Caki2 (cell line): ENCODE measurements around the gene THADA. TPM values are rescaled to one million over a fixed set of nuclear protein-coding genes. Genes with fewer than 3 reads are reported as not detected.
"Not testable (repeated sequence)": the region's sequence is repeated elsewhere in the genome, so short reads cannot be mapped to it uniquely, and the experiment has no call there.

Experiments
- DNase-seq: peaks from one replicate; pipeline ENCODE4 v3.0.0-alpha.2; 2015; ENCODE audit warnings: low read depth
- in situ Hi-C: cut with HindIII; loops from 2 replicates; pipeline ENCODE4 v1.10.0; 2016; ENCODE audit warnings: low sequenced_read_pairs, low pct_unique_long_range_greater_than_20kb, mixed read lengths
- total RNA-seq: library from RNA; depleted of rRNA; stranded (reverse); fragments of >200 nt; shearing (Covaris generic); gene quantifications from 2 replicates; pipeline ENCODE4 v1.2.3, GENCODE V29; 2014; ENCODE audit warnings: low replicate concordance

The THADA gene
- total RNA-seq, 1 experiment from 2014 or later: 30.0 TPM

GRCh38 chr2:43312755-43313641, 282.8 kb downstream of the THADA start:
- in situ Hi-C loops: no loop called here
- DNase-seq: peak; percentile 93

DNA sequence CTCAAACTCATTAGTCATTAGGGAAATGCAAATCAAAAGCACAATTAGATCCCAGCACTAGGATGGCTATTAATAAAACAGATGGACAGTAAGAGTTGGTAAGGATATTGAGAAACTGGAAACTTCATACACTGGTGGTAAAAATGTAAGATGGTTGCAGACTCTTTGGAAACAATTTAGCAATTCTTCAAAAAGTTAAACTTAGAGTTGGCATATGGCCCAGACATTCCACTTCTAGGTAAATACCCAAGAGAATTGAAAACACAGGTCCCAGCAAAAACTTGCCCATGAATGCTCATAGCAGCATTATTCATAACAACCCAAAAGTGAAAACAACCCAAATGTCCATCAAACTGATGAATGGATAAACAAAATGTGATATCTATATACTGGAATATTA, 284.6 kb downstream of the THADA start:
- in situ Hi-C loops: no loop called here
- peak; percentile 29 for DNase-seq

GRCh38 chr2:43309935-43310334, 285.9 kb downstream of the THADA start:
- in situ Hi-C loops: no loop called here
- no peak for DNase-seq

DNA sequence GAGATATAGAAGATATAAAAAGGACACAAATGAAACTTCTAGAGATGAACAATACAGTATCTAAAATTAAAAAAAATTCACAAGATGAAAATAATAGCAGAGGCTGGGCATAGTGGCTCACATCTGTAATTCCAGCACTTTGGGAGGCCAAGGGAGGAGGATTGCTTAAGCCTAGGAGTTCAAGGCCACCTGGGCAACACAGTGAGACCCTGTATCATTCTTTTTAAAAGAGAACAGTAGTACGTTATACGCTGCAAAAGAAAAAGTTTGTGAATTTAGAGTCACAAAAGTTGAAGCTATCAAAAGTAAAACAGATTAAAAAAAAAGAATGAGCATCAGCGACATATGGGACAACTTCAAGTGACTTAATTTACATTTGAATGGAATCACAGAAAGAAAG, 287.9 kb downstream of the THADA start:
- in situ Hi-C loops: no loop called here
- DNase-seq: no peak

- in situ Hi-C loops: no loop called here
- DNase-seq: no peak
These were observed 288.8 kb downstream of the THADA start for GRCh38 chr2:43307046-43307445.

DNA sequence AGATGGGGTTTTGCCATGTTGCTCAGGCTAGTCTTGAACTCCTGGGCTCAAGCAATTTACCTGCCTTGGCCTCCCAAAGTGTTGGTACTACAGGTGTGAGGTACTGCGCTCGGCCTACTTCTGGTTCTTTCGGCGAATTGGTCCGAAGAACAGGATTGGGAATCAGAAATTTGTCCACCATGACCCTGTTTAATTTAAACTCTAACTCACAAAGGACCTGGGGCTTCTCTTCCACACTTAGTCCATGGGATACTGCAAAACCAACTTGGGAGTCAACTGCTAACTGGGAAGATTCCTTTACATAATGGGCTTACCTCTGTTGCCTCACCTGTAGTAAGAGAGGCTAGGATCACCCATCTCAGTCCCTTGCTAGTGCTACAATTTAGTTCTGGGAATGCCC, 289.6 kb downstream of the THADA start:
- in situ Hi-C loops: no loop called here
- DNase-seq: no peak

GRCh38 chr2:43305517-43305916, 290.3 kb downstream of the THADA start:
- in situ Hi-C loops: no loop called here
- no peak for DNase-seq

GRCh38 chr2:43305012-43305411, 290.8 kb downstream of the THADA start:
- in situ Hi-C loops: no loop called here
- no peak for DNase-seq

- no peak for DNase-seq
- in situ Hi-C loops: no loop called here
These were observed 291.9 kb downstream of the THADA start for GRCh38 chr2:43303889-43304288.

- in situ Hi-C loops: no loop called here
- no peak for DNase-seq
These were observed 292.8 kb downstream of the THADA start for GRCh38 chr2:43302961-43303494.

DNA sequence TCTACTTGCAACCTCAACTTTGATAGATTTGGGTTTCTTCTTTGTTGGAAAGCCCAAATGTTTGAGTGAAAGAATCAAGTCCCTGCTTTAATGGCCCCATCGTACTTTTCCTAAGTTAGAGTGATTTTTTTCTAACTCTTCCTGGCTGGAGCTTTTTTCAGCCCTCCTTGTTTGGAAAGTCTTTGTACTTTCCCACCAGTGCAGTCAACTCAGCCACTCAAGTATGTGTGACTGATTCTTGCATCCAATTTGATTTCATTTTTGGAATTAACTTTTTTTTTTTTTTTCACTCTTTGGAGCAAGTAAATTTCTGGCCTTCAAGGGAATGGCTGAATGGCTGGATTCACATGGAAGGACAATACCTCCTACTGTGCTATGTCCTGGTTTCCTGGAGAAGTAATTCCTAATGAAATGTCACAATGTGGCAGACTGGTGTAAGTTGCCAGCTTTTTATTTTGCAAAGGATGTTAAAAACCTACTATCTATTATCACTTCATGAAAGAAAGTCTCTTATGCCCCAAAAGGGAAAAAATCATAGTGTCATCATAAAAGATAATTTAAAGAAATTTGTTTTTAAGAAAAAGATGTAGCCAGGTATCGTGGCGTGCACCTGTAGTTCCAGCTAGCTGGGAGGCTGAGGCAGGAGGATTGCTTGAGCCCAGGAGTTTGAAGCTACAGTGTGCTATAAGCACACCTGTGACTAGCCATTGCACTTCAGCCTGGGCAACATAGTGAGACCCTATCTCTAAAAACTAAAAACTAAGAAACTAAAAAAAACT, 293.5 kb downstream of the THADA start:
- in situ Hi-C loops: no loop called here
- no peak for DNase-seq

- no peak for DNase-seq
- in situ Hi-C loops: no loop called here
These were observed 294.9 kb downstream of the THADA start for GRCh38 chr2:43300781-43301583.

- no peak for DNase-seq
- in situ Hi-C loops: no loop called here
These were observed 295.6 kb downstream of the THADA start for GRCh38 chr2:43300222-43300621.

DNA sequence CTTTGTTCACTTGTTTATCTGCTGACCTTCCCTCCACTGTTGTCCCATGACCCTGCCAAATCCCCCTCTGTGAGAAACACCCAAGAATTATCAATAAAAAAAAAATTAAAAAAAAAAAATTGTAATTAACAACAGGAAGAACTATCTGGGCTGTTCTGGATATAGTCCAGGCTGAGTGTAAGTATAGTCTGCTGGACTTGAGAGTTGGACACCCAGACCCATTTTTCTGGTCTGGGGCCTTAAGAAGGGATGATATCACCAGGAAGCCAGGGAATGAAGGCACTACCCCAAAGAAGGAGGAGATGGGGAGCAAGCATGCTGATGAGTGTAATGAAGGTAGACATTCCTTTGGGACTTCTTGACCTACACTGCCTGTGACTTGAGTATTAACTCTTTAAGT, 297.3 kb downstream of the THADA start:
- in situ Hi-C loops: no loop called here
- no peak for DNase-seq

DNA sequence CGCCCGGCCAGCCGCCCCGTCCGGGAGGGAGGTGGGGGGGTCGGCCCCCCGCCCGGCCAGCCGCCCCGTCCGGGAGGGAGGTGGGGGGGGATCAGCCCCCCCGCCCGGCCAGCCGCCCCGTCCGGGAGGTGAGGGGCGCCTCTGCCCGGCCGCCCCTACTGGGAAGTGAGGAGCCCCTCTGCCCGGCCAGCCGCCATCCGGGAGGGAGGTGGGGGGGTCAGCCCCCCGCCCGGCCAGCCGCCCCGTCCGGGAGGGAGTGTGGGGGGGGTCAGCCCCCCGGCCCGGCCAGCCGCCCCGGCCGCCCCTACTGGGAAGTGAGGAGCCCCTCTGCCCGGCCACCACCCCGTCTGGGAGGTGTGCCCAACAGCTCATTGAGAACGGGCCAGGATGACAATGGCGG, 298.1 kb downstream of the THADA start:
- in situ Hi-C loops: not testable (repeated sequence)

DNA sequence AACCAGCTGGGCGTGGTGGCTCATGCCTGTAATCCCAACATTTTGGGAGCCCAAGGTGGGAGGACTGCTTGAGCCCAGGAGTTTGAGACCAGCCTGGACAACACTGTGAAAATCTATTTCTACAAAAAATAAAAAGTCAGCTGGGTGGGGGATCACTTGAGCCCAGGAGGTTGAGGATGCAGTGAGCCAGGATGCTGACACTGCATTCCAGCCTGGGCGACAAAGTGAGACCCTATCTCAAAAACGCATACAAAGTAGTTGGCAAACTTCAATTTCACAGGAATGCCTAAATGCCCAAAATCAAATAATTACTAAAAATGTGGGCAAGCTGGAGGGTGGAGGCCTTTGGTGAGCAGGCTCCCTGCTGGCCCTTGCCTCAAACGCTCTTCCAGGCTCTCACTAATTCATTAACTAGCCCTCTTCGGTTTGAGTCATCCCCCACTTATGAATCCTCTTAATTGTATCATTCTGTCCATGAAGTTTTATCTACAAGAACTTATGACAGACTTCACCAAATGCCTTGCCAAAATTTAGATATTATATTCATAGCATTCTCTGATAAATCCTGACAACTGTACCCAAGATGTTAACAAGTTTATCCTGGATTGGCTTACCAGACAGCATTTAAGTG, 300.8 kb downstream of the THADA start:
- in situ Hi-C loops: no loop called here
- no peak for DNase-seq

More for the DNA sequence above, 298.1 kb downstream of the THADA start:
- not testable (repeated sequence) for DNase-seq

DNA sequence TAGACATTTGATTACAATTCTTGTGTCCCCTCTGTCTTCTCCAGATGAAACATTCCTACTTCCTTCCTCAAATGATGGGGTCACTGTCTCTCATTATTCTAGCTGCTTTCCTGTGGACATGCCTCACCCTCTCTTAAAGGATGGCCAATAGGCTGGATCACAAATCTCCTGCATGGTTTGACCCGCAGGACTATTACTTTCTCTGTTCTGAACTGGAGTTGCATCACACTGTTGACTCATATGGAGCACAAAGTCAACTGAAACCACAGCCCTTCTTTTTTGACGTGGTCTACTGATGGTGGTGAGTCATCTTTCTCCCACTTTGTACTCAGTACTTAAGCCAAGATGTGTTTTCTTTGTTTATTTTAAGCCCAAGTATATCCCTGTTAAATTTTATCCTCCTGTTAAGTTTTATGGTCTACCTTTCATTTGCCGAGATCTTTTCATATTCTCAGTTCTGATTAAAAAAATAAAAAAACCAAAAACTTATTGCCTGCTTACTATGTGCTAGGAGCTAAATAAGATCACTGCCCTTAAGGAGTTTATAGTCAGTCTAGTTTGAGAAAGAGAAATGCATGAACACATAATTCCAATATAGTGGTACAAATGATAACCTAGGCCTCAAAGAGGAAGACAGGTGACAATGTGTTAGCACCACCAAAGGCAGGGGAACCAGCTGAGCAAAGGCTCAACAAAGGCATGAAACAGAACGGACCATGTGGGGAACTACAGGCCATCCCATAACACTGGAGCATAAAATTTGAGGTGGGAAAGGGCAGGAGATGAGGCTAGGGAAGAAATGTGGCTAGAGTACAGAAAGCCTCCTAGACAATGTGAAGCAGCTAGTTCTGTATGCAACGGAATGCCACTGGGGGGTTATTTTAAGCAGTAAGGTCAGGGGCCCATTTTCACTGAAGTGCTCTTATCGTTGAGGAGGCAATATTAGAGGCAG, 301.8 kb downstream of the THADA start:
- DNase-seq: peak; percentile 89
- in situ Hi-C loops: no loop called here
